Kidney tubule cell (primary cell): ENCODE results near the gene INPP5B.

Source experiments
- DNase-seq: peaks from one replicate; pipeline ENCODE4 v3.0.0-alpha.2; 2018; ENCODE audit warnings: low spot score

Gene INPP5B

GRCh38 chr1:37872692-37873091, 74.2 kb downstream of the INPP5B start:
- no peak for DNase-seq

- DNase-seq = peak; percentile 69
Observed at GRCh38 chr1:37868466-37868865, 78.4 kb downstream of the INPP5B start.

GRCh38 chr1:37867784-37868183, 79.1 kb downstream of the INPP5B start:
- no peak for DNase-seq

GRCh38 chr1:37866491-37866890, 80.4 kb downstream of the INPP5B start:
- no peak for DNase-seq

GRCh38 chr1:37865348-37866120, 81.3 kb downstream of the INPP5B start:
- peak; percentile 85 for DNase-seq

GRCh38 chr1:37862330-37862729, 84.5 kb downstream of the INPP5B start:
- DNase-seq = peak; percentile 54

GRCh38 chr1:37861151-37861550, 85.7 kb downstream of the INPP5B start:
- no peak for DNase-seq

- DNase-seq = no peak
Observed at GRCh38 chr1:37860346-37860666, 86.5 kb downstream of the INPP5B start.

- peak; percentile 98 for DNase-seq
Observed at GRCh38 chr1:37859507-37860345, 87.1 kb downstream of the INPP5B start, which contains the start of gene MTF1. MTF1 (minus strand) TSS chr1:37859592; CDS start chr1:37857658, 1,934 bp downstream.

GRCh38 chr1:37858931-37859506, 87.8 kb downstream of the INPP5B start:
- DNase-seq = no peak

GRCh38 chr1:37854406-37854805, 92.4 kb downstream of the INPP5B start:
- no peak for DNase-seq

- no peak for DNase-seq
Observed at GRCh38 chr1:37853157-37853556, 93.7 kb downstream of the INPP5B start.

- no peak for DNase-seq
Observed at GRCh38 chr1:37851782-37852210, 95.1 kb downstream of the INPP5B start.

- DNase-seq = no peak
Observed at GRCh38 chr1:37851262-37851661, 95.6 kb downstream of the INPP5B start.

- peak; percentile 34 for DNase-seq
Observed at GRCh38 chr1:37850352-37850955, 96.4 kb downstream of the INPP5B start.

GRCh38 chr1:37849480-37849879, 97.4 kb downstream of the INPP5B start:
- no peak for DNase-seq

GRCh38 chr1:37846647-37847339, 100.1 kb downstream of the INPP5B start:
- no peak for DNase-seq

GRCh38 chr1:37845786-37846185, 101.1 kb downstream of the INPP5B start:
- DNase-seq = no peak

- peak; percentile 37 for DNase-seq
Observed at GRCh38 chr1:37845049-37845646, 101.7 kb downstream of the INPP5B start.

- peak; percentile 42 for DNase-seq
Observed at GRCh38 chr1:37844536-37844935, 102.3 kb downstream of the INPP5B start.

- DNase-seq = no peak
Observed at GRCh38 chr1:37841652-37842051, 105.2 kb downstream of the INPP5B start.
